Medulla oblongata (tissue), 1 donor: ENCODE data around the gene RBPMS2.

Experiments used
- DNase-seq: peaks from one replicate; pipeline ENCODE4 v3.0.0-alpha.2; 2015; ENCODE audit errors: extremely low spot score

RBPMS2 gene

DNA sequence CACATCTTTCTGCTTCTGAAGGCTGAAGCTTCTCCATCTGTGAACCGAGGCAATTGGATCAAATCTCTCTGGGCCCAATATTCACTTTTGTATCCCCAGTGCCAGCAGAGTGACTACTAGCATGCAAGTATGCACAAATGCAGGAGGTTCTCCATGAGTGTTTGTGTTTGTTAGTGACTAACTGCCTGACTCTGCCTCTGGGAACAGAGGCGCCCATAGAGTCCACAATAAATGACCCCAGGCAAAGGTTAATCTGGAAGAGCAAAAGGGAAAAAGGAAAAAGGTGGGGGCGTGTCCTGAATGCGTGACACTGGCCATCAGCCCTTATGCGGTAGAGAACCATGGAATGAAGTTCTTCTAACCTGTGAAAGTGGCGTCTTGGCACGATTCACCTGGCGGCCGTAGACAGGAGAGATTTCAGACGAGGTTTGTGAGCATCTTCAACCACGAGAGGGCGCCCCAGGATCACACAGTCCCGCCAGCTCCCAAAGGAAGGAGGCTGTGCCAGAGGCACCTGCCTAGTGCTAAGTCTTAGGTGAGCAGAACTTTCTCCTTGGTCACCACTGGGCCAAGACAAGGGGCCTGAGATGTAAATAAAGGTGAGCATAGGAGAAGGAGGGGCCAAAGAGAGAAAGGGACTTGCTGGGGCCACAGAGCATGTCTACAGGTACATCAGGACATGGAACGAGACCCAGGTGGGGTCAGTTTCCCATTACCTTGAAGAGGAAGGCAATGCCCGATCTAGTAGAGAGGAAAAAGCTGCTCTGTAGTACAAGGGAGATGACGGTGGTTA, 44.2 kb downstream of the RBPMS2 start:
- peak; percentile 88 for DNase-seq

DNA sequence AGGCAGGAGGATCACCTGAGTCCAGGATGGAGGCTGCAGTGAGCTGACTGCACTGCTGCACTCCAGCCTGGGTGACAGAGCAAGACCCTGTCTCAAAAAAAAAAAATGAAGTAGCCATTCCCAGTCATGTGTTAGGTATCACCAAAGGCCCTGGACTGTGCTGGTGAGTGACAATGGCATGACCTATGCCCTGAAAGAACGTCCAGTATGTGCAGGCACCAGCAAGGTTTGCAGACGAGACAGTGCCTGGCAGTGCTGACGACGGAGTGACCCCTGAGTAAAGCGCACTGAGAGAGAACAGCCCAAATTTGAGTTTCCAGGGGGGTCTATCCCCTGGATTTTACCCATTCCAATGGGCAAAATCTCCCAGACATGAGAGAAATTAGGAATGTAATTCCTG, 45.2 kb downstream of the RBPMS2 start:
- no peak for DNase-seq

DNA sequence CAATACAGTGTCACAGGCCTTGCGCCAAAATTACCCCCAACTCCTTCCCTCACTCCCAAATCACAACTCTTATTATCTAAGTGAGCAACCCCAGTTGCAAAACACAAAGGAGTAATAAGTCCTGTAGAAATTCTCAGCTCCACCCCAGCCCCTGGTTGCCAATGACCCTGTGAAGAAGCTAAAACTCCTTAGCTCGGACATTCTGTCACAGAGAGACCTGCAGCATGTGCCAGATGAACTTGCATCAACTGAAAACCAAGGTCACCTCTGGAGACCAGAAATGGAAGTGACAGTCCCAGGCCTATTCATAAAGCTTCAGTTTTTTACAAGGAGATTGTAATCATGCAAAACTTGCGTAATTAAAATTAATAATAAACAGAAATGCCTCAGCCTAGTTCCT, 55.2 kb downstream of the RBPMS2 start:
- no peak for DNase-seq

DNA sequence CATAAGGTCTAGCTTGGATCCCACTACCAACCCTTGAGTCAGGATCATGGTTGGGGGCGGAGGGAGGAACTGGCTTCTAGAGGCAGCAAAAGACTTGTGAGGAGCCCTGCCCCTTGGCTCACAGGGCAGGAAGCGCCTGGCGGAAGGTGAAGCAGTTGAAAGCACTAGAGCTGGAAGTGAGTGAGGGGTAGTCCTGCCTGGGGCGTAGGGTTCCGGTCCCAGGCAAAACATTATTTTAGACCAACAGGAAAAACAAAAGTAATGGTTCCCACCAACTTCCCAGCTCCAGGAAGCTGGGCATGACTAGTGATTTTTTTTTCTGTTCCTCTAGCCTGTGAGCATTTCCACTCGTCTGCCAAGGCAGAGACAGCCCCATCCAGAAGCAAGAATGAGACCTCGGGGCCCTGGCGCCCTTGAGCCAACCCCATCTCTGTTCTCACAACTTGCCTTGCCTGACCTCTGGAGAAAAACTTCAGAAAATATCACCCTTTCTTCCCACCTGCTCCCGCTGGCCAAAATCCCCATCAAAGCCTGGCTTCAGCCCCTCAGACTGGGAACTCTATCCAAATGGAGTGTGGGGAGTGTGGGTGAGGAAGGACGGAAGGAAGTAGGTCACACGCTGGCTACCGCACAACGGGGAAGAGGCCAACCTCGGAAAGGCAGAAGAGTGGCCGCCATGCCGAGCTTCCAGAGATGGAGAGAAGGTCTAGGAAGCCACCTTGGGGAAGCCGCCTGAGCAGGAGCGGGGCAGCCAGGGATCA, 57.5 kb downstream of the RBPMS2 start:
- DNase-seq, result no peak

DNA sequence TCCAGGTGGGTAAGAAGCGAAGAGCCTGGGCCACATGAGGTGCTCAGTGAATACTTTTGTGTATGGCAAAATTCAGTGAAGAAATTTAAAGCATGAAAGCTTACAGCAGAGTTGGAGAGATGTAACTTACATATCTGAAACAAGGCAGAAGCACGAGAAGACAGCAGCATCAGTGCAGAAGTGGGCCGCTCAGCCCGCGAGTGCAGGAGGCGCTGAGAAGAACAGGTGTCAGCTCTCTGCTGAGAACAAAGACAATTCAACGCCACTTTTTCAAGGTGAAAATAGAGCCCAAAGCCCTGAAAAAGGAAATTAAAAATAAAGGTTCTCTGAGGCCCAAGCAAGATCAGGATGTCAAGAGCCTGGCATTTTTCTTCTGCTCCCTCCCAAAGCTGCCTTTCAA, 58.3 kb downstream of the RBPMS2 start:
- no peak for DNase-seq

DNA sequence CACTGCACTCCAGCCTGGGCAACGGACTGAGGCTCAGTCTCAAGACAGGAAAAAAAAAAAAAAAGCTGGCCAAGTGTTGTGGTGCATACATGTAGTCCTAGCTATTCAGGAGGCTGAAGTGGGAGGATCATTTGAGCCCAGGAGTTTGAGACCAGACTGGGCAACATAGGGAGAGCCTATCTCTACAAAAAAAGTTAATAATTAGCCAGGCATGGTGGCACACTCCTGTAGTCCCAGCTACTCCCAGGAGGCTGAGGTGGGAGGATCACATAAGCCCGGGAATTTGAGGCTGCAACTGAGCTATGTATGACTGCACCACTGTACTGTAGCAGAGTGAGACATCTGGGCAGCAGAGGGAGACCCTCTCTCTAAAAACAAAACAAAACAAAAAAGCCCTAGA, 58.9 kb downstream of the RBPMS2 start:
- DNase-seq, result no peak

DNA sequence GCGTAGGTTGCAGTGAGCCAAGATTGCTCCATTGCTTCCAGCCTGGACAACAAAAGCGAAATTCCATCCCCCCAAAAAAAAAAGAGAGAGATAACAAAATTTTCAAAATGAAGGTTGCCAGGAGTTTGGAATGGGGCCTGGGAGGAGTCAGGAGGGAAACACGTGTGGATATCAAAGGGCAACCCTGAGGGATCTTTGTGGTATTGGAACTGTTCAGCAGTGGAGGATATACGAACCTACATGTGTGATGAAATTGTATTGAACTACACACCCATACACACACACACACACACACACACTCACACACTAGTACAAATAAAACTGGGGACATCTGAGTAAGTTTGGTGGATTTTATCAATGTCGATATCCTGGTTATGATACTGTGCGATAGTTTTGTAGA, 61.8 kb downstream of the RBPMS2 start:
- no peak for DNase-seq

DNA sequence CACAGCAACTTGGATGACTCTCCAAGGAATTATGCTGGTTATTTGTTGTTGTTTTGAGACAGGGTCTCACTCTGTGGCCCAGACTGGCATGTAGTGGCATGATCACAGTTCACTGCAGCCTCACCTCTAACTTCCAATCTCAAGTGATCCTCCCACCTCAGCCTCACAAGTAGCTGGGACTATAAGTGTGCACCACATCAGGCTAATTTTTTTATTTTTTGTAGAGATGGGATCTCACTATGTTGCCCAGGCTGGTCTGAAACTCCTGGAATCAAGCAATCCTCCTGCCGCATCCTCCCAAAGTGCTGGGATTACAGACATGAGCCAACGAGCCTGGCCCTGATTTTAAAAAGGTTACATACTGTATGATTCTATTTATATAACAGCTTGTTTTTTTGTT, 63.0 kb downstream of the RBPMS2 start:
- no peak for DNase-seq

DNA sequence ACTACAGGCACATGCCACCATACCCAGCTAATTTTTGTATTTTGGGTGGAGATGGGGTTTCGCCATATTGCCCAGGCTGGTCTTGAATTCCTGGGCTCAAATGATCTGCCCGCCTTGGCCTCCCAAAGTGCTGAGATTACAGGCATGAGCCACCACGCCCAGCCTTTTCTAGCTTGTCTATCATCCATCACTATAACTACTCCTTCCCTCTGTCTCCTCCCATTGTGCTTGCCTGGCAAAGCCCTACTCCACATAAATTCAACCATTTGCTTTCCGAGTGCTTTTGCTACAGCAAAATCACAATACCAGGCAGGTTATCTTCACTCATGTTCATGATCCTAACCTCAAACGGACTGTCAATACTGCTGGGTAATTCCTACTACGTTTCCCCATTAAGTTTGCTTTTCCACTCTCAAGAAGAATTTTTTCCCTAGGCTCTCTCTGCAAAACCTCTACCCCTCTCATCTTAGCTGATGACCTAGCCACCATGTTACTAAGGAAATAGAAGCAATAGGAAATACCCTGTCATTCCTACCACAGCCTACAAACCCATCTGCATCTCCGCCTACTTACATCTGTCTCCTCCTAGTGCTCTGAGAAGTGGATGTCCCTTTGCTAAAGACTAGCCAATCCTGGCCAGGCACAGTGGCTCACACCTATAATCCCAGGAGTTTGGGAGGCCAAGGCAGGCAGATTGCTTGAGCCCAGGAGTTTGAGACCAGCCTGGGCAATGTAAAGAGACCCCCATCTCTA, 64.5 kb downstream of the RBPMS2 start:
- no peak for DNase-seq

DNA sequence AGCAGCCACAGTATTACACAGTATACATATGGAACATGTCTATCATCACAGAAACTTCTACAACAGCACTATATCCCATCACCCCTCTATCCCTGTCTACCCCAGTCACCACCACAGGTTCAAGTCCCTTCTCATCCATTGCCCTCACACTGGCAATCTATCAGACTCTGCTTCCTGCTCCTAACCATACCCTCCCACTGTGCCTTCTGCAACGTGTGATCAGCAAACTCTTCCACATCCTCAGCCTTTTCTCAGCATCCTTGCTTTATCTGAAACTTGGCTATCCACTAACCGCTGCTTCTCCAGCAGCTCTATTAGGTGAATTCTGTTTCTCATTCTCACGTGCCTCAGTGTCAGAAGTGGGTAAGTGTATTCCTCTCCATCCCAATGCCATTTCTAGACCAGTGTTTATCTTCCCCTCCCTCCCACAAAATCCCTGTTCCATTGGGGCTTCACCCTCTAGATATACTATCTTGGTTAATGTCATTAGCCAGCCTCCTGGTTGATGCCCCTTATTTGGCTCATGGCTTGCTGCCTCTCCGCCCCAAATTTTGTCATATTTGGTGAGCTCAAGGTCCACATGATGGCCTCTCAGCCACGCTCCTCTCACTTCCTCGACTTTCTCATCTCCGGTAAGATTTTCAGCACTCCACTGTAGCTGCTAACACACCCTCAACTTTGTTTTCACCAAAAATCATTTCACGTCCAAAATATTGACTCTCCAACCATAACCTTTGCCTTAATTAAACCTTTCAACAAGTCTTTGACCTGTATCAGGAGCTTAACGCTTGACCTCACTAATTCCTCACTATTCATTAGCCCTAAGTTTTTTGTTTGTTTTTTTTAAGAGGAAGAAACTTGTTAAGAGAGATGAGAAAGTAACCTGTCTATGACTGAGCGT, 69.1 kb downstream of the RBPMS2 start:
- DNase-seq, result no peak

DNA sequence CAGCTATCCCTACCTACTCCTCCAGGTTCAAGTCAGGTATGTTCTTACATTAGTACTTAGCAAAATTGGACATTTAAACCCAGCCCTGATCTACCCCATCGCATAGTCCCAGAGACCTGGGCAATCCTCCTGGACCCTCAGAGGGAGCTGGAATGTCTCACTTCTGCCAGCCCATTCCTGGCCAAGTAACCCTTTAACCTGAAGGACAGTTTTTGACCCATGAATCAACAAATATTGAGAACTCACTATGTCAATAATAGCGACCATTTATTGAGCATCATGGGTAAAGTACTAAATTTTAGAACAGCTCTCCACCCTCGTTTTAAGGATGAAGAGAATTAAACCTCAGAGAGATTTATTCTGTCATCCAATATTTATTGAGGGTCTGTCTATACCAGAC, 70.4 kb downstream of the RBPMS2 start:
- no peak for DNase-seq

DNA sequence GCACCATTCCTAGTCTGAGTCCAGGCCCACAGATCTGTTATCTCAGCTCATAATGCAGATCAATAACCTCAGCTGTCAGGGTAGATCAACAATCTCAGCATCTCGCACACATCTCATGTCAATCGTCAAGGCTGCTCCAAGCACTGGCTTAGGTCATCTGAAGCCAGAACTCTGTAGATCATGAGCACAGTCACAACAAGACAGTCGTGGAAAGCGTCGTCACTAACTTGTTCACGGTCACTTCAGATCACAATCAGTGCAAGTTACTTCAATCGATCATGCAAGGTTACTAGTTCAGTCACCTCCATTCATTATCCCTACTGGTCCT, 71.8 kb downstream of the RBPMS2 start:
- no peak for DNase-seq

DNA sequence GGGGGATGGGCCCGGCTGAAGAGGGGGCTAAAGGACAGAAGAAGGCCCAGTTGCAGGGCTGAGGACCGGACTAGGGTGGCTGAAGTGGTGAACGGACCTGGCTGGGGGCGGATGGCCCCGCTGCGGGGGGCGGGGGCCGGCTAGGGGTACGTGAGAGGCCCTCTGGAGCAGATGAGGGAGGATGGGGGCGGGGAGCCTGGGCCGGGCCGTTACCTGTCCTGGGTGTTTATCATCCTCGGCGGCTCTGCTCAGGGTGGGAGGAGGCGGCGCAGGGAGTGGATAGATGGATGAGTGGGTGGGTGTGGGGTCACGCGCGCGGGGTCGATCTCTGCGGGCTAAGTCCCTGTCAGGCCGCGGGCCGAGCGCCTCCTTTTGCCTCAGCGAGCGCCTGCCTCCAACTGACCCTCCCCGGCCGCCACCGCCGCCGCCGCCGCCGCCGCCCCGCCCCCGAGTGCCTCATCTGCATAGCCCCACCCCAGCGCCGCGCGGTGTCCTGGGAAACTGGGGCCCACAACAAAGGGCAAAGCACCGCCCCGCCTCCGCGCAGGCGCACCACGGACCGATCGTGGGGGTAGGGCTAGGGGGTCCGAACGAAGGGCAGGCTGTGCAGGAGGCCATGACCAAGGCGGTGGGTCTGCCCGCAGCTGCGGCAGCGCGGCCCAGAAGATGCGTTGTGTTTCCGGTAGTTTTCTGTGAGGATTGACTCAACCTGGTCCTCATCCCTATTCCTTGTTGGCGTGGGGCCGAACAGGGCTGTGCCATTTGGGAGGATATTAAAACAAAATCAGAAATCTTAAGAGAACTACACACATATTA, 72.4 kb downstream of the RBPMS2 start:
- DNase-seq, result peak; percentile 97

DNA sequence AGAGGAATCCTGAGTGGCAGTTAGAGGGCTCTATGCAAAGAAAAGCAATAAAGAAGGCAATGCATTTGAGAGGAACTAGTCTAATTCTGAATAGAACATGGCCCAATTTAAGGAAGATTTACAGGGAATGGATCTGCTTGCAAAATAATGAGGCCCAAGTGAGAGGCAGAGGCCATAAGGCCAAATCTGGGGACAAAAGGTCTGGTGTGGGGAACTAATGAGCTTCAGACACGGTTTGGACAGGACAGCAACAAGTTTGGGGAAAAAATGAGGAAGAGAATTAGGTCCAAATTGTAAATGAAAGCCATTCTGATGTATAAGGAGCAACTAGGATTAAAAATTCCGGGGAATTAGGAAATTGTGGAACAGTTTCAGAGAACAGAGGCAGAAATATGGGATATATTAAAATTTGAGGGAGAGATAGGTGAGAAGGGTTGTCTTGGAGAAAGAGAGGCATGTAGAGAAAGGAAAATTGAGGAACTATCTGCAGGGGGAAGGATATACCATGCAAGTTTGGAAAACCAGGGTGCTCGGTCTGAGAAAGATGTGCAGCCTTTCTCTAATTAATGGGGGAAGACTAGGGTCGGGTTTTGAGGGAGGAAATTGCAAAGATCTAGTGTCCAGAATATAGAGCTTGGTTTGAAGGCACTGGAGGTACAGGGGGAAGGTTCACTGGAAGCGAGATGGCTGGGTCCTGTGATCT, 73.8 kb downstream of the RBPMS2 start:
- DNase-seq, result peak; percentile 27

DNA sequence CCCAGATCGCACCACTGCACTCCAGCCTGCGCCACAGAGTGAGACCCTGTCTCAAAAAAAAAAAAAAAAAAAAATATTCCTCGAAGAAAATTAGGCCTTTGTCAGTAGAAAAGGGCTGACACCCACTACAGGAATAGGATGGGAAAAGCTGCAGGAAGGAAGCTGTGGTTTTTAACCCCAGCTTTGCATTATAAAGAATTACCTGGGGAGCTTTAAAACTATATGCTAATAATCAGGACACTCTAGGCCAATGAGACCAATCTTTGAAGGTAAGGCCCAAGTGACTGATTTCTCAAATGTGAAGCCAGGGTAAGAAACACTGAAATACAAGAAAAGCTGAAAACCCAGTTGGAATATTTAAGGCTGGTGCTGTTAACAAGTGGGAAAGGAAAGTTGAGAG, 74.3 kb downstream of the RBPMS2 start:
- DNase-seq, result no peak

DNA sequence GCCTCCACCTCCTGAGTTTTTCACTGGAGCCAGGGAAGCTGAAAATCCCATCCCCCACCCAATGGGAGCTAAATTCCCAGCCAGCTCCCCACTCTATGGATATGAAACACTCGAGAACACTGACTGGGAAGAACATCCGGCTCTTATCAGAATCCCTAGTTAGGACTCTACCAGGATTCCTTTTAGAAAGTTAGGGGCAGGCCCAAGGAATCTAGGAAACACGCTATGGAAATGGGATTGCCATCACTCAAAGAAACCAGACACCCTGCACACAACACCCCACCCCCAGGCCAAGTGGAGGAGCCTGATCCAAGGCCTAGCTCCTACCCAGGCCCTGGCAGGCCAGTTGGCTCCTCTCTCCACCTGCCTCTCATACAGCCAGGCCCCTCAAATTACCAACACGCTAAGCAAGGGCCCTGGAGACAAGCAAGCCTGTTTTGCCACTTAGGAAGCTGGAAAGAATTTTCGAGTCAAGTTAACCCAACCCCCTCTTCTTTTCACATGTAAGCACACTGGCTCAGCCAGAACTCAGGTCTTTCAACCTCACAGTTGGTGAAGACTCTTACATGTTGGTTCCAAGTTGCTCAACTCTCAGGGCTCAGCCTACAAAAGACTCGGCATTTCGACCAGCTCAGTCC, 75.5 kb downstream of the RBPMS2 start:
- peak; percentile 70 for DNase-seq

DNA sequence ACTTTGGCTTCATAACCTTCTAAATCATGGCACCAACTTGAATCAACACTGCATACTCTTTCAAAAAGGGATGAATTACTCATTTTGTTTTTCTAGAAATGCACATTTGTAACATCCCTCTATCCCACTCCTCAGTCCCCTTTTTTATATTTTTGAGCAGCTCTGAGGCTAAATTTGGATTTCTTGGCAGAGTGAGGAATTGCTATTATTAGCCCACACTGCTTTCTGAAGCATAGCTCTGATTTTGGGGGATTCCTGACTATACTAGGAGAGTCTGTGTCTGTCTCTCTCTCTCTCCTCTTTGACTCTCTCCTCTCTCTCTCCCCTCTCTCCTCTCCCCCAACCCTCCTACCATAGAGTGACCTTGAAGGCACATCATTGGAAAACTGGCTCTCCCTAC, 76.6 kb downstream of the RBPMS2 start:
- no peak for DNase-seq

DNA sequence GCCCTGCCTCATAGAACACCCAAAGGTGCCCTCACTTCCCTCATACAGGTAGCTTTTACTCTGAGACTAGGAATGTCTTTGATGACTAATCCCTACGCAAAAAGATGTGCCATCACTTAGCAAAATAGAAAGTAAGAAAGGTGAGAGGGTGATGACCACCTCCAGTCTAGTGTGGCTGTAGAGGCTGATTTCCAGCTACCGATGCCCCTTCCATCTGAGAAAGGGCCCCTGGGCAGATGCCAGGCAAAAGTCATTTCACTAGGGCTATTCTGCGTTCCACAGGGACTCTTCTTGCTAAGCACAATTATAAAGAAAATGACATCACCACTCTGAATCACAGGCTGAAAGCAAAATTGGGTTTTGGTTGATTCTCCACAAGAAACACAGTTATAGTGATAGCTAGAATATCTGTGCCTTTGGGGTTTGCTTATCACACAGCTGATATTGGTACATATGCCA, 77.4 kb downstream of the RBPMS2 start:
- DNase-seq, result no peak

DNA sequence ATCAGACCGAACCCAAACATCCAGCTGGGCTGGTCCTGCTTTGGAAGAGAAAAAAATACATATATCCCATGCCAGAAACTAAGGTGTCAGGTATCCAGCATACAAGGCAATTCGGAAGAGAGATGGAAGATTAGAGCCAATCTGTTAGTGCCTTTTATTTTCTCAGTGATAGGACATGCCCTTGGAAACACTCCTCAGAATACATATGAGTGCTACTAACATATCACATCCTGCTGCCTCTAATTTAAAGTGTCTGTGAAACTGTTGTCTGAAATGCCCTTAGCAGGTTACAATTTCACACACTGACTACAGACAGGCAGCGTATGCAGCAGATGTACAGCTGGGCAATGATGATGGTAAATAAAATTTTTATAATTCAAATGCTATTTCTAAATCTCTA, 78.9 kb downstream of the RBPMS2 start:
- no peak for DNase-seq

DNA sequence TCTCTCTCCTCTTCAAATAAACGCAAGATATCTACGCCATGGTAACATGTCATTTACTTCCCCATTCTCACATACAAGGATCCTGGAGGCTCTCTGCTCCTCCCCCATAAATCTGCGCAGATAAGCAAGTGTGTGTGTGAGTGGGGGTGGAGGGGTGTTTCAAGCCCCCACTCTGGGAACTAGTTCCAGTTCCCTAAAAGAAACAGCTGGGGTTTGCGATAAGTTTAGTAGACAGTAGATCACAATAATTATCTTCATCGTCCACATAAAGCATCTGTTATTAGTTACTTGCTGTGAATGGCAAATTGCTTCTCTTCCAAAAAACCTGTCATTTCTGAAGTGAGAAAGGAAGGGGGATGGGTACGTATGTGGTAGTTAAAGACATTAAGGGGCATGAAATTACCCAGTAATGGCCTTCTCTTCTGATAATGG, 79.8 kb downstream of the RBPMS2 start:
- peak; percentile 85 for DNase-seq
